ENCODE results near the gene PCDHA8. TPM values are rescaled to one million over a fixed set of nuclear protein-coding genes. Genes with fewer than 3 reads are reported as not detected.

The PCDHA8 gene
- total and polyA plus RNA-seq, 2 of the 8 experiments (the other 6 are each of a cell fraction or from before 2014, with no cell fraction given), result 0.14 to 0.52 TPM

DNA sequence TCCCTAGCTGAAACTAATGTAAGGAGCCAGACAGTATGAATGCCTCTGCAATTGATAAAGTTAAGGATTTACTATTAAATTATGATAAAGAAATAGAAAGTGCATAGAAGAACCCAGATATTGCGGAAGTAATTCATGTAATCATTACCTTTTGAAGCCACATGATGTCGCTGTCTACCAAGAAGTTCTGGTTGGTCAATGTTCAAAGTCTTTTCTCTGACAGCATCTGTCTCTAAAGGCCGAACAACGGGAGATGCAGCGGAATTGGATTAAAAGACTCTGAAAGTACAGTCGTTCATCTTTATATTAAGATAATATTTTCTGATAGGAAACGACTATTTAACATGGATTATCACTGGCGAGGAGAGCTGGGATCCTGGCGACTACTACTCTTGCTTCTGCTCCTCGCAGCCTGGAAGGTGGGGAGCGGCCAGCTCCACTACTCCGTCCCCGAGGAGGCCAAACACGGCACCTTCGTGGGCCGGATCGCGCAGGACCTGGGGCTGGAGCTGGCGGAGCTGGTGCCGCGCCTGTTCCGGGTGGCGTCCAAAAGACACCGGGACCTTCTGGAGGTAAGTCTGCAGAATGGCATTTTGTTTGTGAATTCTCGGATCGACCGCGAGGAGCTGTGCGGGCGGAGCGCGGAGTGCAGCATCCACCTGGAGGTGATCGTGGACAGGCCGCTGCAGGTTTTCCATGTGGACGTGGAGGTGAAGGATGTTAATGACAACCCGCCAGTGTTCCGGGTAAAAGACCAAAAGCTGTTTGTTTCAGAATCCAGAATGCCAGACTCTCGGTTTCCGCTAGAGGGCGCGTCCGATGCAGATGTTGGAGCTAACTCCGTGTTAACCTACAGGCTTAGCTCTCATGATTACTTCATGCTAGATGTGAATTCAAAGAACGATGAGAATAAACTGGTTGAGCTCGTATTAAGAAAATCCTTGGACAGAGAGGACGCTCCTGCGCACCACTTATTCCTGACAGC lies at the start of gene PCDHA8 (continued):
- TF ChIP-seq, protein P1, sequence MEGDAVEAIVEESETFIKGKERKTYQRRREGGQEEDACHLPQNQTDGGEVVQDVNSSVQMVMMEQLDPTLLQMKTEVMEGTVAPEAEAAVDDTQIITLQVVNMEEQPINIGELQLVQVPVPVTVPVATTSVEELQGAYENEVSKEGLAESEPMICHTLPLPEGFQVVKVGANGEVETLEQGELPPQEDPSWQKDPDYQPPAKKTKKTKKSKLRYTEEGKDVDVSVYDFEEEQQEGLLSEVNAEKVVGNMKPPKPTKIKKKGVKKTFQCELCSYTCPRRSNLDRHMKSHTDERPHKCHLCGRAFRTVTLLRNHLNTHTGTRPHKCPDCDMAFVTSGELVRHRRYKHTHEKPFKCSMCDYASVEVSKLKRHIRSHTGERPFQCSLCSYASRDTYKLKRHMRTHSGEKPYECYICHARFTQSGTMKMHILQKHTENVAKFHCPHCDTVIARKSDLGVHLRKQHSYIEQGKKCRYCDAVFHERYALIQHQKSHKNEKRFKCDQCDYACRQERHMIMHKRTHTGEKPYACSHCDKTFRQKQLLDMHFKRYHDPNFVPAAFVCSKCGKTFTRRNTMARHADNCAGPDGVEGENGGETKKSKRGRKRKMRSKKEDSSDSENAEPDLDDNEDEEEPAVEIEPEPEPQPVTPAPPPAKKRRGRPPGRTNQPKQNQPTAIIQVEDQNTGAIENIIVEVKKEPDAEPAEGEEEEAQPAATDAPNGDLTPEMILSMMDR (IDR thresholded peaks at IDR 0.05; ENCODE audit: control extremely low read depth in 1 of 3, insufficient read depth in 1 of 3, low read depth in 1 of 3, low read length in 3 of 3), result peak; percentile 63 to 81 (median 79)
- TF ChIP-seq PHF8 (conservative IDR thresholded peaks at IDR 0.05; ENCODE audit: low read depth, low read length), result no peak
- TF ChIP-seq BACH1 (IDR thresholded peaks at IDR 0.05; ENCODE audit: low read length), result no peak
- TF ChIP-seq GTF2F1 (IDR thresholded peaks at IDR 0.05; ENCODE audit: borderline replicate concordance, low read depth, low read length), result no peak
- no peak for TF ChIP-seq RXRA (IDR thresholded peaks at IDR 0.05; ENCODE audit: insufficient read depth, low read depth, low read length)
